ENCODE results near the gene SLC39A5.
"Not testable (repeated sequence)": the region's sequence is repeated elsewhere in the genome, so short reads cannot be mapped to it uniquely, and the experiment has no call there.

The SLC39A5 gene

GRCh38 chr12:56248711-56249110 is 18.9 kb downstream of the SLC39A5 start:
- DNase-seq = no peak

- DNase-seq = no peak
These were observed 22.8 kb downstream of the SLC39A5 start for GRCh38 chr12:56252649-56253048.

- no peak for DNase-seq
These were observed 23.2 kb downstream of the SLC39A5 start for GRCh38 chr12:56253091-56253490.

- no peak for DNase-seq
These were observed 25.8 kb downstream of the SLC39A5 start for GRCh38 chr12:56255671-56256070.

- no peak for DNase-seq
These were observed 26.6 kb downstream of the SLC39A5 start for GRCh38 chr12:56256326-56256960.

GRCh38 chr12:56257071-56257470 is 27.2 kb downstream of the SLC39A5 start:
- DNase-seq = no peak

GRCh38 chr12:56257491-56258067 is 27.7 kb downstream of the SLC39A5 start:
- DNase-seq = no peak

GRCh38 chr12:56258068-56258819 is 28.4 kb downstream of the SLC39A5 start, which contains the start of gene ANKRD52:
Gene ANKRD52, minus strand, starts transcription at chr12:56258384. Its CDS starts 115 bp downstream, at chr12:56258269.
- peak; percentile 64 for DNase-seq

- DNase-seq = no peak
These were observed 29.0 kb downstream of the SLC39A5 start for GRCh38 chr12:56258820-56259183.

- DNase-seq = no peak
These were observed 30.5 kb downstream of the SLC39A5 start for GRCh38 chr12:56260380-56260779.

GRCh38 chr12:56260921-56261320 is 31.1 kb downstream of the SLC39A5 start:
- DNase-seq = no peak

GRCh38 chr12:56261503-56262232 is 31.8 kb downstream of the SLC39A5 start:
- no peak for DNase-seq

- DNase-seq = not testable (repeated sequence)
These were observed 33.1 kb downstream of the SLC39A5 start for GRCh38 chr12:56262955-56263354.

- not testable (repeated sequence) for DNase-seq
These were observed 36.3 kb downstream of the SLC39A5 start for GRCh38 chr12:56266068-56266692.

GRCh38 chr12:56266693-56267442 is 37.0 kb downstream of the SLC39A5 start, which contains the start of gene COQ10A:
Gene COQ10A, plus strand, starts transcription at chr12:56266942. Its CDS starts 177 bp downstream, at chr12:56267119.
- DNase-seq = peak; percentile 88

GRCh38 chr12:56267443-56268071 is 37.7 kb downstream of the SLC39A5 start:
- DNase-seq = no peak

- DNase-seq = no peak
These were observed 41.2 kb downstream of the SLC39A5 start for GRCh38 chr12:56271031-56271430.

GRCh38 chr12:56272468-56272867 is 42.6 kb downstream of the SLC39A5 start:
- DNase-seq = not testable (repeated sequence)

GRCh38 chr12:56274299-56274698 is 44.4 kb downstream of the SLC39A5 start:
- no peak for DNase-seq

GRCh38 chr12:56278905-56279304 is 49.1 kb downstream of the SLC39A5 start:
- DNase-seq = no peak

- no peak for DNase-seq
These were observed 51.0 kb downstream of the SLC39A5 start for GRCh38 chr12:56280849-56281248.
